GM21367 (cell line): ENCODE data around the gene CHD8.
"Not testable (repeated sequence)": the region's sequence is repeated elsewhere in the genome, so short reads cannot be mapped to it uniquely, and the experiment has no call there.

Source experiments
- ATAC-seq: cut with Tn5 transposase; IDR thresholded peaks from one replicate; pipeline ENCODE4 v1.9.1; 2021; ENCODE audit not compliant: unreplicated experiment

Gene CHD8

GRCh38 chr14:21379338-21379737 is 76.6 kb downstream of the CHD8 start:
- ATAC-seq: no peak

- ATAC-seq: no peak
These were observed 81.9 kb downstream of the CHD8 start for GRCh38 chr14:21373980-21374379.

GRCh38 chr14:21372814-21373213 is 83.1 kb downstream of the CHD8 start:
- not testable (repeated sequence) for ATAC-seq

- no peak for ATAC-seq
These were observed 85.8 kb downstream of the CHD8 start for GRCh38 chr14:21369949-21370679.

- no peak for ATAC-seq
These were observed 88.3 kb downstream of the CHD8 start for GRCh38 chr14:21367582-21368144.

GRCh38 chr14:21356511-21356910 is 99.4 kb downstream of the CHD8 start:
- no peak for ATAC-seq

GRCh38 chr14:21352587-21352986 is 103.3 kb downstream of the CHD8 start:
- no peak for ATAC-seq

GRCh38 chr14:21350539-21350938 is 105.4 kb downstream of the CHD8 start:
- ATAC-seq: no peak

- ATAC-seq: no peak
These were observed 108.7 kb downstream of the CHD8 start for GRCh38 chr14:21347201-21347600.

GRCh38 chr14:21346532-21347135 is 109.3 kb downstream of the CHD8 start:
- no peak for ATAC-seq

GRCh38 chr14:21343035-21343794 is 112.7 kb downstream of the CHD8 start:
- ATAC-seq: no peak
